HepG2 (cell line): Measurements from ENCODE around the gene CBX5. TPM values are rescaled to one million over a fixed set of nuclear protein-coding genes. Genes with fewer than 3 reads are reported as not detected.

Source experiments
- ELF3 ChIP-seq: IDR thresholded peaks from 2 replicates; pipeline ENCODE4 v1.6.1; 2016; ENCODE audit warnings: missing genetic modification reagents, missing compliant biosample characterization
- FIP1L1 ChIP-seq: fragments of 200-400 bp; formaldehyde crosslinking; IDR thresholded peaks from 2 replicates; pipeline ENCODE4 v1.6.1; 2018; ENCODE audit warnings: low read depth, mild to moderate bottlenecking, low read length, moderate library complexity, borderline replicate concordance; ENCODE audit not compliant: insufficient read depth
- GATAD2A ChIP-seq: IDR thresholded peaks from 2 replicates; pipeline ENCODE4 v1.6.1; 2016
- HIVEP1 ChIP-seq: sonication (generic); formaldehyde crosslinking; IDR thresholded peaks from 2 replicates; pipeline ENCODE4 v1.4.0; 2020; ENCODE audit warnings: mild to moderate bottlenecking, missing genetic modification reagents
- NCOA1 ChIP-seq: sonication (generic); formaldehyde crosslinking; IDR thresholded peaks from 2 replicates; pipeline ENCODE4 v1.9.0; 2021; ENCODE audit warnings: missing genetic modification reagents
- RCOR2 ChIP-seq: IDR thresholded peaks from 2 replicates; pipeline ENCODE4 v1.6.1; 2016; ENCODE audit warnings: missing biosample characterization, missing genetic modification reagents
- RFX1 ChIP-seq: fragments of 450-650 bp; IDR thresholded peaks from 2 replicates; pipeline ENCODE4 v1.6.1; 2017
- RXRB ChIP-seq: IDR thresholded peaks from 2 replicates; pipeline ENCODE4 v1.6.1; 2016; ENCODE audit warnings: borderline replicate concordance, missing genetic modification reagents, missing compliant biosample characterization
- SOX13 ChIP-seq, 3 experiments: fragments of 450-650 bp in 1 of 3; sonication (generic) in 1 of 3; formaldehyde crosslinking in 1 of 3; IDR thresholded peaks in 2 of 3; conservative IDR thresholded peaks in 1 of 3; 2 replicates each; pipeline versions ENCODE4 v1.5.0 to v1.6.1; 2016 to 2020; ENCODE audit warnings: antibody characterized with exemption in 1 of 3, mild to moderate bottlenecking in 1 of 3, missing compliant biosample characterization in 1 of 3, missing genetic modification reagents in 1 of 3, moderate library complexity in 1 of 3
- SP1 ChIP-seq, 2 experiments: fragments of 450-650 bp in 1 of 2; sonication (generic) in 1 of 2; formaldehyde crosslinking in 1 of 2; IDR thresholded peaks; 2 replicates each; pipeline versions ENCODE4 v1.4.0 to v1.6.1; 2016 to 2020; ENCODE audit warnings: missing genetic modification reagents in 1 of 2
- TAF1 ChIP-seq: sonication (generic); formaldehyde crosslinking; IDR thresholded peaks from 2 replicates; pipeline ENCODE4 v1.4.0; 2020; ENCODE audit warnings: missing genetic modification reagents
- ZFP90 ChIP-seq: sonication (generic); formaldehyde crosslinking; IDR thresholded peaks from 2 replicates; pipeline ENCODE4 v1.8.0; 2022; ENCODE audit warnings: missing genetic modification reagents, mild to moderate bottlenecking, inconsistent platforms, borderline replicate concordance
- ZKSCAN8 ChIP-seq: IDR thresholded peaks from 2 replicates; pipeline ENCODE4 v1.6.1; 2016; ENCODE audit warnings: borderline replicate concordance, missing genetic modification reagents, missing compliant biosample characterization
- ZNF264 ChIP-seq: sonication (generic); formaldehyde crosslinking; IDR thresholded peaks from 2 replicates; pipeline ENCODE4 v1.4.0; 2020; ENCODE audit warnings: missing genetic modification reagents
- ZNF337 ChIP-seq: sonication (generic); formaldehyde crosslinking; IDR thresholded peaks from 2 replicates; pipeline ENCODE4 v1.5.1; 2020; ENCODE audit warnings: missing genetic modification reagents, low read depth, mild to moderate bottlenecking, borderline replicate concordance
- ZNF441 ChIP-seq: sonication (generic); formaldehyde crosslinking; IDR thresholded peaks from 2 replicates; pipeline ENCODE4 v1.7.0; 2021; ENCODE audit warnings: missing genetic modification reagents, borderline replicate concordance
- ZNF614 ChIP-seq: IDR thresholded peaks from 2 replicates; pipeline ENCODE4 v1.6.1; 2018; ENCODE audit warnings: missing biosample characterization, missing genetic modification reagents, inconsistent platforms, borderline replicate concordance
- polyA plus RNA-seq, 8 experiments: library from polyadenylated mRNA; depleted of rRNA in 3 of 8; stranded (reverse) in 7 of 8; unstranded in 1 of 8; fragments of >200 nt; fragmentation: Illumina TruSeq in 4 of 8; extraction: Trizol in 4 of 8; gene quantifications; 2 replicates each; pipeline versions ENCODE4 v1.2.1 to v1.2.3, GENCODE V29; 2011 to 2016; ENCODE audit warnings: low read depth in 4 of 8, missing spikeins in 1 of 8, mixed read lengths in 1 of 8; ENCODE audit not compliant: insufficient read depth in 1 of 8
- total RNA-seq, 5 experiments: library from RNA; depleted of rRNA; stranded (reverse); fragments of >200 nt; fragmentation: Illumina TruSeq; extraction: Trizol; gene quantifications; 2 replicates each; pipeline ENCODE4 v1.2.3, GENCODE V29; 2016; ENCODE audit warnings: low read depth in 1 of 5
- TF ChIP-seq, protein P1 (sequence below), 2 experiments: fragments of 450-650 bp in 1 of 2; sonication (generic) in 1 of 2; formaldehyde crosslinking; IDR thresholded peaks; 2 replicates each; pipeline versions ENCODE4 v1.5.0 to v1.8.0; 2020 to 2022; ENCODE audit warnings: mild to moderate bottlenecking in 1 of 2, missing genetic modification reagents in 1 of 2
- TF ChIP-seq, protein P2 (sequence below): IDR thresholded peaks from 2 replicates; pipeline ENCODE4 v1.6.1; 2012; ENCODE audit warnings: inconsistent platforms
- TF ChIP-seq, protein P3 (sequence below): sonication (generic); formaldehyde crosslinking; IDR thresholded peaks from 2 replicates; pipeline ENCODE4 v1.5.1; 2020; ENCODE audit warnings: missing genetic modification reagents, mild to moderate bottlenecking, borderline replicate concordance
- TF ChIP-seq, protein P4 (sequence below): sonication (generic); formaldehyde crosslinking; IDR thresholded peaks from 2 replicates; pipeline ENCODE4 v1.4.0; 2020; ENCODE audit warnings: missing genetic modification reagents

Gene CBX5
- total and polyA plus RNA-seq, 2 of the 13 experiments (the other 11 are each of a cell fraction or from before 2014, with no cell fraction given) = 16.0 to 22.2 TPM

DNA sequence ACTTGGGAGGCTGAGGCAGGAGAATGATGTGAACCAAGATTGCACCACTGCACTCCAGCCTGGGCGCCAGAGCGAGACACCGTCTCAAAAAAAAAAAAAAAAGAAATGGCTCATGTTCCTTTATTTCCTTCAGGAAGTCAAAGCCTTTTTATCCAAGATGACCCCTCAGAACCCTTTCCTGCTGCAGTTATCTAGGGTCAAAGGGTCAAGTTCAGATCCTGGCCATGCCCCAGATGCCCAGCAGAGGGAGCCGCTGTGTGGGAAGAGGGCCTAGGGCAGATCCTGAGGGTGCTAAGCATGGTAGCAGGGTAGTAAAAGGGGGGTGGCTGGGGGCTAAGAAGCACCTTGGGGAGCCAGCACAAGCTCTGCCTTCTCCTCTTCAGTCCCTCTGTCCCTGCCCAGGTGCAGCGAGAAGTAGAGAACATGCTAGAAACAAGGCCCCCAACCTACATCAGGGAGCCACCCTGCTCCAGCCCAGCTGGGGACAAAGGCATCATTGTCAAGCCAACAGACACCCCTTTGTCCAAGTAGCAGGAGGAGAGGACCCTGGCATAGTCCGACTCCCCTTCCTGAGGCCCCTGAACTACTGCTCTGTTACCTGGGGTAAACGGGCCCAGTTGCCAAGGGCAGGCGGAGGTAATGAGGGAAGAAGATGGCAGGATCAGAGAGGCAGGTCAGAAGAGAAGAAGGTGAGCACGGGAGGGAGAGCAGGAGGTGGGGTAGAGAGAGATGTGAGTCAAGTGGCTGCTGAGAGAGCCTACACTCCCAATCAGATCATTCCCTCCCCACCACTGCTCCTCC lies 14.4 kb upstream of the CBX5 start (continued):
- TF ChIP-seq ZFP90 (CRISPR knock-in tag) = no peak
- no peak for TF ChIP-seq ZNF337 (CRISPR knock-in tag)
- no peak for TF ChIP-seq SOX13 (IDR thresholded peaks at IDR 0.05)
- peak in 1 of 2 experiments; percentile 49; a peak in 2 of 4 replicates for TF ChIP-seq SOX13 (CRISPR knock-in tag; conservative IDR thresholded peaks at IDR 0.05 in 1 of 2, IDR thresholded peaks at IDR 0.05 in 1 of 2)
- TF ChIP-seq, protein P1, sequence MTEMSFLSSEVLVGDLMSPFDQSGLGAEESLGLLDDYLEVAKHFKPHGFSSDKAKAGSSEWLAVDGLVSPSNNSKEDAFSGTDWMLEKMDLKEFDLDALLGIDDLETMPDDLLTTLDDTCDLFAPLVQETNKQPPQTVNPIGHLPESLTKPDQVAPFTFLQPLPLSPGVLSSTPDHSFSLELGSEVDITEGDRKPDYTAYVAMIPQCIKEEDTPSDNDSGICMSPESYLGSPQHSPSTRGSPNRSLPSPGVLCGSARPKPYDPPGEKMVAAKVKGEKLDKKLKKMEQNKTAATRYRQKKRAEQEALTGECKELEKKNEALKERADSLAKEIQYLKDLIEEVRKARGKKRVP (CRISPR knock-in tag; IDR thresholded peaks at IDR 0.05) = no peak
- no peak for TF ChIP-seq ZNF264
- TF ChIP-seq ZNF614 (CRISPR knock-in tag) = no peak
- no peak for TF ChIP-seq TAF1 (CRISPR knock-in tag)
- TF ChIP-seq NCOA1 = no peak
- no peak; the same call in 1 of the 2 replicates for TF ChIP-seq HIVEP1 (CRISPR knock-in tag)
- no peak for TF ChIP-seq SP1 (IDR thresholded peaks at IDR 0.05)
- TF ChIP-seq SP1 (CRISPR knock-in tag; IDR thresholded peaks at IDR 0.05) = no peak
- peak; percentile 86 for TF ChIP-seq ELF3 (CRISPR knock-in tag)
- TF ChIP-seq RCOR2 (CRISPR knock-in tag) = peak; percentile 32; the same call in 1 of the 2 replicates
- TF ChIP-seq, protein P2, sequence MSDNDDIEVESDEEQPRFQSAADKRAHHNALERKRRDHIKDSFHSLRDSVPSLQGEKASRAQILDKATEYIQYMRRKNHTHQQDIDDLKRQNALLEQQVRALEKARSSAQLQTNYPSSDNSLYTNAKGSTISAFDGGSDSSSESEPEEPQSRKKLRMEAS = peak; percentile 46; the same call in 1 of the 2 replicates
- peak; percentile 84 for TF ChIP-seq GATAD2A (CRISPR knock-in tag)
- TF ChIP-seq ZNF441 = no peak
- TF ChIP-seq FIP1L1 = 0 out of 2 replicates have a peak, but pooled peaks have one; percentile 31
- no peak for TF ChIP-seq ZKSCAN8 (CRISPR knock-in tag)
- TF ChIP-seq, protein P3, sequence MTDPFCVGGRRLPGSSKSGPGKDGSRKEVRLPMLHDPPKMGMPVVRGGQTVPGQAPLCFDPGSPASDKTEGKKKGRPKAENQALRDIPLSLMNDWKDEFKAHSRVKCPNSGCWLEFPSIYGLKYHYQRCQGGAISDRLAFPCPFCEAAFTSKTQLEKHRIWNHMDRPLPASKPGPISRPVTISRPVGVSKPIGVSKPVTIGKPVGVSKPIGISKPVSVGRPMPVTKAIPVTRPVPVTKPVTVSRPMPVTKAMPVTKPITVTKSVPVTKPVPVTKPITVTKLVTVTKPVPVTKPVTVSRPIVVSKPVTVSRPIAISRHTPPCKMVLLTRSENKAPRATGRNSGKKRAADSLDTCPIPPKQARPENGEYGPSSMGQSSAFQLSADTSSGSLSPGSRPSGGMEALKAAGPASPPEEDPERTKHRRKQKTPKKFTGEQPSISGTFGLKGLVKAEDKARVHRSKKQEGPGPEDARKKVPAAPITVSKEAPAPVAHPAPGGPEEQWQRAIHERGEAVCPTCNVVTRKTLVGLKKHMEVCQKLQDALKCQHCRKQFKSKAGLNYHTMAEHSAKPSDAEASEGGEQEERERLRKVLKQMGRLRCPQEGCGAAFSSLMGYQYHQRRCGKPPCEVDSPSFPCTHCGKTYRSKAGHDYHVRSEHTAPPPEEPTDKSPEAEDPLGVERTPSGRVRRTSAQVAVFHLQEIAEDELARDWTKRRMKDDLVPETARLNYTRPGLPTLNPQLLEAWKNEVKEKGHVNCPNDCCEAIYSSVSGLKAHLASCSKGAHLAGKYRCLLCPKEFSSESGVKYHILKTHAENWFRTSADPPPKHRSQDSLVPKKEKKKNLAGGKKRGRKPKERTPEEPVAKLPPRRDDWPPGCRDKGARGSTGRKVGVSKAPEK = no peak
- peak; percentile 53; the same call in 1 of the 2 replicates for TF ChIP-seq RFX1
- TF ChIP-seq RXRB = peak; percentile 94
- TF ChIP-seq, protein P4, sequence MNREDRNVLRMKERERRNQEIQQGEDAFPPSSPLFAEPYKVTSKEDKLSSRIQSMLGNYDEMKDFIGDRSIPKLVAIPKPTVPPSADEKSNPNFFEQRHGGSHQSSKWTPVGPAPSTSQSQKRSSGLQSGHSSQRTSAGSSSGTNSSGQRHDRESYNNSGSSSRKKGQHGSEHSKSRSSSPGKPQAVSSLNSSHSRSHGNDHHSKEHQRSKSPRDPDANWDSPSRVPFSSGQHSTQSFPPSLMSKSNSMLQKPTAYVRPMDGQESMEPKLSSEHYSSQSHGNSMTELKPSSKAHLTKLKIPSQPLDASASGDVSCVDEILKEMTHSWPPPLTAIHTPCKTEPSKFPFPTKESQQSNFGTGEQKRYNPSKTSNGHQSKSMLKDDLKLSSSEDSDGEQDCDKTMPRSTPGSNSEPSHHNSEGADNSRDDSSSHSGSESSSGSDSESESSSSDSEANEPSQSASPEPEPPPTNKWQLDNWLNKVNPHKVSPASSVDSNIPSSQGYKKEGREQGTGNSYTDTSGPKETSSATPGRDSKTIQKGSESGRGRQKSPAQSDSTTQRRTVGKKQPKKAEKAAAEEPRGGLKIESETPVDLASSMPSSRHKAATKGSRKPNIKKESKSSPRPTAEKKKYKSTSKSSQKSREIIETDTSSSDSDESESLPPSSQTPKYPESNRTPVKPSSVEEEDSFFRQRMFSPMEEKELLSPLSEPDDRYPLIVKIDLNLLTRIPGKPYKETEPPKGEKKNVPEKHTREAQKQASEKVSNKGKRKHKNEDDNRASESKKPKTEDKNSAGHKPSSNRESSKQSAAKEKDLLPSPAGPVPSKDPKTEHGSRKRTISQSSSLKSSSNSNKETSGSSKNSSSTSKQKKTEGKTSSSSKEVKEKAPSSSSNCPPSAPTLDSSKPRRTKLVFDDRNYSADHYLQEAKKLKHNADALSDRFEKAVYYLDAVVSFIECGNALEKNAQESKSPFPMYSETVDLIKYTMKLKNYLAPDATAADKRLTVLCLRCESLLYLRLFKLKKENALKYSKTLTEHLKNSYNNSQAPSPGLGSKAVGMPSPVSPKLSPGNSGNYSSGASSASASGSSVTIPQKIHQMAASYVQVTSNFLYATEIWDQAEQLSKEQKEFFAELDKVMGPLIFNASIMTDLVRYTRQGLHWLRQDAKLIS (CRISPR knock-in tag) = 0 out of 2 replicates have a peak, but pooled peaks have one; percentile 28
